GM18868 (cell line): ENCODE measurements around the gene USP36.

ENCODE experiments used
- ATAC-seq: cut with Tn5 transposase; IDR thresholded peaks from one replicate; pipeline ENCODE4 v1.9.1; 2021; ENCODE audit warnings: mild to moderate bottlenecking, moderate library complexity; ENCODE audit not compliant: unreplicated experiment

USP36 gene

GRCh38 chr17:78839762-78840529 lies 668 bp downstream of the USP36 start:
- ATAC-seq, result peak; percentile 18

- ATAC-seq, result no peak
These were observed 1.3 kb downstream of the USP36 start for GRCh38 chr17:78839235-78839761.

DNA sequence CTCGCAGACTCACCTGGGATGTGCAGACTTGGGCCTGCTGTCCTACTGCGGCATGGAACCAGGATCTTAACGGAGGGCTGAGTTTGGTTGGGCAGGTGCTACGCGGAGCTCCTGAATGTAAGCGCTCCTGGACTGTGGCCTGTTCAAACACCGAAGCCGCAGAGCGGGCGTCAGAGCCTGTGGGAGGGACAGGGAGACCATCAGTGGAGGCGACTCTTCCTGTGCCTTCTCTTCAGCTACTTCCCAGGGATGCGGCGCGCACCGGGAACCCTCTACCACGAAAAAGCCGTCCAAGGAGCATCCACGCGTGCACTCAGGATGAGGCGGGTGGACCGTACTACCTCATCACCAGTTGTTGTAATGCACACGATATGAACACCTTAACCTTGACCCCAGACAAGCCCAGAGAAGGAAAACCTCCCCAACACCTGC lies 2.0 kb downstream of the USP36 start:
- ATAC-seq, result no peak

- no peak for ATAC-seq
These were observed 4.1 kb downstream of the USP36 start for GRCh38 chr17:78836420-78837021.

GRCh38 chr17:78834571-78834970 lies 6.0 kb downstream of the USP36 start:
- no peak for ATAC-seq

- no peak for ATAC-seq
These were observed 8.1 kb downstream of the USP36 start for GRCh38 chr17:78832541-78832810.

- no peak for ATAC-seq
These were observed 8.7 kb downstream of the USP36 start for GRCh38 chr17:78831688-78832540.

GRCh38 chr17:78829477-78829876 lies 11.1 kb downstream of the USP36 start:
- ATAC-seq, result no peak

DNA sequence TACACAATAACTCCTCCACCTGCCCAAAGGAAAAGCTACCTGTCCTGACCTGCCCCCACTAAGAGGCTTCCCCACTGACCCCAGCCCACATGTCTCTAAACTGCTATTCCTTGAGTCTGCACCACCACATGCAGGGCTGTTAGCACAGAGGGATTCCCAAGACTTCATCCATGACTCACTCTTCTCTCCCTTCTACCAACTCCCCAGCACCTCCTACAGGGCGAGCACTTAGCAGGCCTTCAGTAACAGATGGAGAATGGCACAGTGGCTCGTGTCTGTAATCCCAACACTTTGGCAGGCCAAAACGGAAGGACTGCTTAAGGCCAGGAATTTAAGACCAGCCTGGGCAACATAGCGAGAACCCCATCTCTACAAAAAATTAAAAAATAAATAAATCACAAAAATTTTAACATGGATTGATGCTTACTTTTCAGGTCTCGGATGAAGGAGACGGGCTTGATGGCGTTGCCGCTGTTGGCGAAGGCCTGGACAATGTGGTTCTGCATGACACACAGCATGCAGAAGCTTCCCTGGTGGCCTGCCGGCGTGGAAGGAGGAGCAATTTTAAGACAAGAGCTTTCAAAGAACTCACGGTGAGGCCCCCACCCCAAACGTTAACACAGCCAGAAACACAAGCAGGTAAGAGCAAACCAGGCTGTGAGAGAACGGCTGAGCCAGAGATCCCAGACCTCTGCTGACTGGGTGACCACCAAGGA lies 12.0 kb downstream of the USP36 start:
- ATAC-seq, result no peak

DNA sequence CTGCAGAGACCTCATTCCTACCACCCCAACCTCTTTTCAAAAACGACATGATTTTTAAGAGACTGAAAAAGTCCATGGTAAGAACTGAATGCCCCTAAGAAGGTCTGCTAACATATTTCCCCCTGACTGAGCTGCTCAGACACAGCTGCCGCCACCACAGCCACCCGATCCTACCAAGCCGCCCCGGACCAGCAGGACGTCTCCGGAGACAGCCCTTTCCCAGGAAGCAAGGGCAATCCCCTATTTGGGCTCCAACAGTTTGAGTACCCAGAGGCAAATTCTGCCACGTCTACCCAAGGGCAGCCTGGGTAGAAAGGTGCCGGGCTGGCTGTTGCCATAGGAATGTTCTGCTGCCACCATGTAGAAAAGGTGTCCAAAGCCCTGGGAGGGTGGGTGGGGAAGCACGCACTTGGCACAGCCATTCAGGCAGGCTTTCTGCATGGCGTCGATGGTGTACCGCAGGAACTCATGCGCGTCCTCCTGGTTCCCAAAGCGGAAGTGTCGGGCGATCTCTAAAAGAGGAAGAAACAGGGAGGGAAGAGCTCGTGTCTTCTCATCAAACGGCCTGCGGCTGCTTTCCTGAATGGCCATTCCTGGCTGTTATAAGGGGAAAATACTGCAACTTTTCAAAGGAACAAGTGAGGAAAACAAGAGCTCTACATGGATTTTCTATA lies 13.6 kb downstream of the USP36 start:
- no peak for ATAC-seq

DNA sequence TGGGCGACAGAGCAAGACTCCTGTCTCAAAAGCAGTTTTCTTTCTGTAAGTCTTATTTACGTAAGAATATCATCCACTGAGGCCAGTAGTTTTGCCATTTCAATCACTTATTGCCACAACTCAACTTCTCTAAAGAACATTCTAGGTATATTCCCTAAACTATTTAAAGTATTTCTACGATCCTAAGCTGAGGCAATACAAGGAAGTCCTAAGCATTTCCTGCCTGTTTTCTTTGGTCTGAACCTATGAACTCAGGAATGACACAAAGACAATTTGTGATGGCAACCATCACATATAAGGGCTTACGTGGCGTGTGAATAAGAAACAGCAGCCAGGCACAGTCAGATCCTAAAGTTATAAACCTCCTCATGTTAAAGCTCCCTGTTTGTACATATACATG lies 14.2 kb downstream of the USP36 start:
- no peak for ATAC-seq

- ATAC-seq, result no peak
These were observed 14.9 kb downstream of the USP36 start for GRCh38 chr17:78825696-78826095.

GRCh38 chr17:78824240-78824639 lies 16.4 kb downstream of the USP36 start:
- no peak for ATAC-seq

GRCh38 chr17:78823282-78824046 lies 17.1 kb downstream of the USP36 start:
- no peak for ATAC-seq

DNA sequence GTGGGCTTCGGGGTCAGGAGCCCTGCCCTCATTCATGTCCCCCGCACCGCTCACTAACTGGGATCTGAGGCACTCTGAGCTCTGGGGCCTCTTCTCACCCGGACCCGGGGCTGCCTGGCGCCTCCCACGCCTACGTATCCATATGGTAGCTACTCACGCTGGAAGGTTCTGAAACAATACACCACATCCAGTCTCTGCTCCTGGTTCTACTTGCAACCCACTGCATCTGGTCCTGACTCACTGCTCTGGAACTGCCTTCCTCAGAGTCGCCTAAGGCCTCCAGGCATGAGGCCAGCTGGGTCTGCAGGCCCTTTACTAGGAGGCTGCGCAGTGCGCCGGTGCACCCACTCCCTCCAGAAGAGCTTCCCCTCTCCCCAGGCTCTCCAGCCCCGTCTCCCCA lies 18.1 kb downstream of the USP36 start:
- ATAC-seq, result no peak

DNA sequence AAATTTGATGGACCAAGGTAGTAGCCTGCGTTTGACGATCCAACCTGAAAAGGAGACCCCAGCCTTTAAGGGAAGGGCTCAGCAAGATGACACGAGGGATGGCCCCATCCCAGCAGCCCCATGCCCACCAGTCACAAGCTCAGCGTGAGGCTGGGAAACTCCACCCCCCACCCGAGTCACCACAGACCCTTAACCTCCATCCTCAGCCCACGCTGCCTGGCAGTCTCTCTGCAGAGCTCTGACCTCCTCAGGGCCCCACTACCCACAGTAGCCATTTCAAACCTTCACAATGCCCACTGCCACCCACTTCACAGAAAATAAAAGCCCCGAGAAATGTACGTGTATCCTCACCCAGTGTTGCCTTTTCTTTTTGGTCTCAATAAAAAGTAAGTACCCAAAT lies 18.7 kb downstream of the USP36 start:
- ATAC-seq, result no peak

DNA sequence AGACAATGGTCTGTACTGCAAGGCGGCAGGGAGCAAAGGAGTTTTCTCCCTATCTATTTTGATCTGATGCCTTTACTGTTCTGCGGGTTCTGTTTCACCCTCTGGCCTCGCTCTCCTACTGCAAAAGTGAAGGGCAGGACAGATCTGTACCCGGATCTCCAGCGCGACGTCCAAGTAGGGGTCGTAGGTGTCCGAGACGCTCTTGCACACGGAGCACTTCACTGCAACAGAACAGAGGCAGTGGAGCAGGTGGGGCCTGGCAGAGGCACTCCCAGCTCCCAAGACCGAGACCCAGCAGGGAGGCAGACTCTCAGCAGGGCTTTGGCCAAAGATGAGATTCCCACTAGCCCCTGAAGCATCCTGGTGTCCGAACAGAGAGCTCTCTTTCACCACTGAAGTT lies 19.8 kb downstream of the USP36 start:
- ATAC-seq, result no peak

GRCh38 chr17:78819806-78820792 lies 20.5 kb downstream of the USP36 start:
- ATAC-seq, result no peak

GRCh38 chr17:78819402-78819801 lies 21.2 kb downstream of the USP36 start:
- no peak for ATAC-seq
